ENCODE results near the gene DISC1.

Gene DISC1

GRCh38 chr1:231828182-231828920 lies 201.8 kb downstream of the DISC1 start:
- no peak for DNase-seq

- DNase-seq = no peak
Observed at GRCh38 chr1:231829332-231829731, 202.7 kb downstream of the DISC1 start.

- DNase-seq = no peak
Observed at GRCh38 chr1:231836227-231836893, 209.8 kb downstream of the DISC1 start.

GRCh38 chr1:231838521-231838920 lies 211.9 kb downstream of the DISC1 start:
- no peak for DNase-seq

- no peak for DNase-seq
Observed at GRCh38 chr1:231839999-231840398, 213.4 kb downstream of the DISC1 start.

GRCh38 chr1:231841616-231842344 lies 215.2 kb downstream of the DISC1 start:
- no peak for DNase-seq

- no peak for DNase-seq
Observed at GRCh38 chr1:231842441-231842840, 215.9 kb downstream of the DISC1 start.

- DNase-seq = no peak
Observed at GRCh38 chr1:231844986-231845502, 218.5 kb downstream of the DISC1 start.

- no peak for DNase-seq
Observed at GRCh38 chr1:231847612-231848397, 221.2 kb downstream of the DISC1 start.

GRCh38 chr1:231849981-231850380 lies 223.4 kb downstream of the DISC1 start:
- no peak for DNase-seq

GRCh38 chr1:231850786-231851185 lies 224.2 kb downstream of the DISC1 start:
- no peak for DNase-seq

- DNase-seq = no peak
Observed at GRCh38 chr1:231853588-231854207, 227.1 kb downstream of the DISC1 start.

- no peak for DNase-seq
Observed at GRCh38 chr1:231855361-231855760, 228.8 kb downstream of the DISC1 start.

GRCh38 chr1:231855926-231856325 lies 229.3 kb downstream of the DISC1 start:
- DNase-seq = no peak

- no peak for DNase-seq
Observed at GRCh38 chr1:231856426-231856825, 229.8 kb downstream of the DISC1 start.

GRCh38 chr1:231856894-231857293 lies 230.3 kb downstream of the DISC1 start:
- no peak for DNase-seq

- DNase-seq = no peak
Observed at GRCh38 chr1:231857609-231858135, 231.1 kb downstream of the DISC1 start.

GRCh38 chr1:231860221-231861088 lies 233.9 kb downstream of the DISC1 start:
- no peak for DNase-seq

- no peak for DNase-seq
Observed at GRCh38 chr1:231861541-231862481, 235.2 kb downstream of the DISC1 start.

GRCh38 chr1:231862611-231863010 lies 236.0 kb downstream of the DISC1 start:
- no peak for DNase-seq

Data from activated CD4-positive, alpha-beta T cell treated with anti-CD3 and anti-CD28 coated beads for 4 hours (primary cell).